GM21619 (cell line): ENCODE data around the gene COPA.
"Not testable (repeated sequence)": the region's sequence is repeated elsewhere in the genome, so short reads cannot be mapped to it uniquely, and the experiment has no call there.

Experiments used
- ATAC-seq: cut with Tn5 transposase; IDR thresholded peaks from one replicate; pipeline ENCODE4 v1.9.1; 2021; ENCODE audit not compliant: unreplicated experiment

COPA gene

DNA sequence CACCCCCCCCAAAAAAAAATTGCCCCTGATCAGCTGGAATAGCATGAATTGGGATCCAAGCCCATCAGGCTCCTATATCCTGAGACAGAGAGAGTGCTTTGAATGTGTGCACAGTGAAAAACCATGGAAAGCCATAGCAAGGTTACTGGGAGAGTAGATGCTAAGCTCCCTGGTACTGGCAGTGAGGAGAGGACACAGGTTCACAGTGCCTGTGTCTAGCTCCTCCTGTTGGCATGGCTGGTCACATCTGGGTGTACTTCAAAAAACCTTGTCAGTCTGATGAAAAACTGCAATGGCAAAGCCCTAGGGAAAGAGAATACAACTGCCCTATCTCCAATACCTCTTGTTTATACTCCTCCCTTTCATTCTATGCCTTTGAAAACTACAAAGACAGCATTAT is 12.9 kb downstream of the COPA start:
- ATAC-seq = no peak

- no peak for ATAC-seq
Observed at GRCh38 chr1:160328184-160328583, 14.9 kb downstream of the COPA start.

DNA sequence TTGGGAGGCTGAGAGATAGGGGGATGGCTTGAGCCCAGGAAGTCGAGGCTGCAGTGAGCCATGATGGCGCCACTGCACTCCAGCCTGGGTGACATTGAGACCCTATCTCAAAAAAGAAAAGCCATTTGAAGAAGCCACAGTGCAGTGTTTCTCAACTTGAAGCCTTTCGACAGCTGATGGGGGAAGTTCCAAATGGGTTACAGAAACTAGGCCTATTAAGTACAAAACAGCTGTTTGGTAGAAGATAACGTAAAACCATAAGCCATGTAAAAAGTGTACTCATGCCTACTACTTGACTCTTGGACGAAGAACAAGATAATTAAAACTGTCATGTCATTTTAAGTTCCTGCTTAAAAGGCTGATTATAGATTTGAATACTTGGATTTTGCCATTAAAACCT is 16.6 kb downstream of the COPA start:
- ATAC-seq = no peak

- ATAC-seq = no peak
Observed at GRCh38 chr1:160325252-160325651, 17.8 kb downstream of the COPA start.

GRCh38 chr1:160322831-160323230 is 20.2 kb downstream of the COPA start:
- no peak for ATAC-seq

GRCh38 chr1:160315359-160315758 is 27.7 kb downstream of the COPA start:
- no peak for ATAC-seq

DNA sequence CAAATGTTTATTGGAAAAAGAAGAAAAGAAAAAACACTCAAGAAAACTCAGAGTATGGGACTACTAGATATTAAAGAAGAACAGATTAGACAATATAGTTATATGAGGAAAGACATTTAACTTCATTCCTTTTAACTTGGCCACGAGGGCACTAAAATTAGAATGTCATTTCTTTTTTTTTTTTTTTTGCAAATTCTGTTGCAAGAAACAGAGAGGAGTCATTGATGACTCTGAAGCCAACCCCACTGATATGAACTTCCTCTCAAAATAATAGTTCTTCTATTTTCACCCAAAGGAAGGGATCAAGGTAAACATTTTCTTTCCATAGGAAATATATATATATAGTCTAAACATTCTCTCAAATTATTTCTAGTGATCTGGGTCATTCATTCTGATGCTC is 33.5 kb downstream of the COPA start:
- no peak for ATAC-seq

DNA sequence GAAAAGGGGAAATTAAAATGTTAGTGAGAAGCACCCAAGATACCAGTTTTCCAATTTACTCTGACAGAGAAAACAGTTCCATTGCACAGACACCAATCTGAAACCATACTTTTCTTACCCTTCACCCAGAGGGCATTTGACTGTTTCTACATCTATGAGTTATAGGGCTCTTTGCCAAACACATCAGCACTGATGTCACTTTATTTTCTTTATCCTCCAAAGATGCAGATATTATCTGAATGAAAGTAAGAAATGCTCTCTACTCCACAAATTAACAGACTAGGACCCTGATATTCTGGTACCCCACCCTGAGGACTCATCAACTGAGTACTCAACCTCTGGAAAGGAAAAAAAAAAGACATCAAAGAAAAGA is 33.9 kb downstream of the COPA start:
- ATAC-seq = no peak

DNA sequence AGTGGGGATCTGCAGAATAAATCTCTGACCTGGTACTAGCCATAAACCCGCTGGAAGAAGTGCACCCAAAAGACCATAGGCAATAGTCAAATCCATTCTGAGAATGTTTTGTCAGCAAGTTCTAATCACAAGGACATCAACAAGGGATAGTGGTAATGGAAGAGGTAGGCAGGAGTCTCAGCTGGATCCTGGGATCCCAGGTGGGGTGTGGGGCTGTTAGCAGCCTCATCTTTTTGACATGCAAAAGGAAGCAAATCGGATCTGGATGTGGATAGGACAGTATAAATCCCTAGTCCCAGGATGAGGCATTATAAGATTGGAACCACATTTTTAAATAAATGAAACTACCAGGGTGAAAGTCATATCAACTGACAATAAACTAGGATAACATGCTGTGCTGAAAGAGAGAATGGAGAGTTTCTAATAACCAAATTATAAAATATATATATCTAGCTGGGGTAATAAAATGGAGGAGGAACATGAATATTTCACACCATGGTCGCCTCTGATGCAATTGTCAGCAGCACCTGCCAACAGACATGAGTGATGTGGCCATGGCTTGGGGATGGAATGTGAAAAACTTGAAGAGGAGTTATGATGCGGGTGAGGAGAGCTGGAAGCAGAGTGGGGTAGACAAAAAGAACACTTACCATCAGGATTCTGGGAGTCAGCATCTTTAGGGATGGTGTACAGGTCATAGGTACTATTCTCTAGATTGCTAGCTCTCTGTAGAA is 34.4 kb downstream of the COPA start:
- ATAC-seq = no peak

DNA sequence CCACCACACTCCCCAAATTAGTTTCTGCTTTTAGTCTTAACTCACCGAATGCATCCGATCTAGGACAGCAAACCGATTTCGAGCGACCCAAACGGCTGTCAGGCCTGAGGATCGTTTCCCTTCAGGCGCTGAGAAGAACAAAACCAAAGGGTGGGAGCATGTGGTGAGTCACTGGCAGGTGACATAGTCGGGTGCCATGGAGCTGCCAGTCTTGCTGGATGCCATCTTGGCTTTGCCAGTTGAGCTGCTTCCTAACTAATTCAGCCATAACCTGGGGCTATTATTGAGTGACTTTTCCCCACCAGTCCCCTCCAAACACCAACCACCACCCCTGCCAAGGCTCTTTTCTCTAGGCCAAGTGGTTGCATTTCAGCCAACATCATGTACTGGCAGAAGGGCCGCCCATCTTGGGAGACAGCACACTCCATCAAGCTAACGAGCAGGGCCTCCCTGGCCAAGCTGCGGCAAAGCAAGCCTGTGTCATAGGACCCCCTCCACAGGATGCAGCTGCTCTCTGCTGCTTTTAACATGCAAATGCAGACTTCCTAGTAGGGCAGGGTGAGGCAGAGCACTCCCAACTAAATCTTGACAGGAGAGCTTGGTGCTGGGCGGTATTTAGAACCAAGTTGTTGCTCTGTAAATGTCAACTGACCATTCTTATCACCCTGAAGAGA is 35.8 kb downstream of the COPA start:
- no peak for ATAC-seq

- no peak for ATAC-seq
Observed at GRCh38 chr1:160300173-160300572, 42.9 kb downstream of the COPA start.

GRCh38 chr1:160296036-160296435 is 47.0 kb downstream of the COPA start:
- ATAC-seq = no peak

DNA sequence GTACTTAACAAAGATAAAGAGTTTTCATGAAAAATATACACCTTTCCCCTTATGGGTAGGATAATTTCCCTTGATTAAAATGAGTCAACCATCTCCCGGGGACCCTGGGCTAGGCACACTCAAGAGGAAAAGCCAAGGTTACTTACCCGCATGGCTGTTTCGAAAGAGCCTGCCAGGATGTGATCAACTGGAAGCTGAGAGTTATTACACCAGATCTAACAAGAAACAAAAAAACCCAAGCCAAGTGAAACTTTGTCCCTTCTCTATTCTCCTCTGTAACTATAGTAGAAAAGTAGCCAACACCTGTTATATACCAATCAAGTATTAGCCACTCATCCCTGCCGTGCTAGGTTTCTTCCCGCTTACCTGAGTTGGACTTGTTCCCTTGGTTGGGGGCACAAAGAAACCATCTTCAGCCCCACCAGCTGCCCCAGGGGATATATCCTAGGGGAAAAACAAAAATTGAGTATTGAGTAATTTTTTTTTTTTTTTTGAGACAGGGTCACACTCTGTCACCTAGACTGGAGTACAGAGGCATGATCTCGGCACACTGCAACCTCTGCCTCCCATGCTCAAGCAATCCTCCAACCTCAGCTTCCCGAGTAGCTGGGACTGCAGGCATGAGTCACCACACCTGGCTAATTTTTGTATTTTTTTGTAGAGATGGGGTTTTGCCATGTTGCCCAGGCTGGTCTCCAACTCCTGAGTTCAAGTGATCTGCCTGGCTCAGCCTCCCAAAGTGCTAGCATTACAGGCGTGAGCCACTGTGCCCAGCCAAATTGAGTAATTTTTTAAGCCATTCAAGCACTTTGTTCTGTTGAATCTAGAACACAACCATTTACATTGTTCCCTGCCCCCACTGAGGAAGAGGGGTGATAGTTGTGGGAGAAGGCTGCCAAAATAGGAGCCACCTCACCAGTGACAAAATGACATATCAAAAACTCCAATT is 49.8 kb downstream of the COPA start:
- no peak for ATAC-seq

DNA sequence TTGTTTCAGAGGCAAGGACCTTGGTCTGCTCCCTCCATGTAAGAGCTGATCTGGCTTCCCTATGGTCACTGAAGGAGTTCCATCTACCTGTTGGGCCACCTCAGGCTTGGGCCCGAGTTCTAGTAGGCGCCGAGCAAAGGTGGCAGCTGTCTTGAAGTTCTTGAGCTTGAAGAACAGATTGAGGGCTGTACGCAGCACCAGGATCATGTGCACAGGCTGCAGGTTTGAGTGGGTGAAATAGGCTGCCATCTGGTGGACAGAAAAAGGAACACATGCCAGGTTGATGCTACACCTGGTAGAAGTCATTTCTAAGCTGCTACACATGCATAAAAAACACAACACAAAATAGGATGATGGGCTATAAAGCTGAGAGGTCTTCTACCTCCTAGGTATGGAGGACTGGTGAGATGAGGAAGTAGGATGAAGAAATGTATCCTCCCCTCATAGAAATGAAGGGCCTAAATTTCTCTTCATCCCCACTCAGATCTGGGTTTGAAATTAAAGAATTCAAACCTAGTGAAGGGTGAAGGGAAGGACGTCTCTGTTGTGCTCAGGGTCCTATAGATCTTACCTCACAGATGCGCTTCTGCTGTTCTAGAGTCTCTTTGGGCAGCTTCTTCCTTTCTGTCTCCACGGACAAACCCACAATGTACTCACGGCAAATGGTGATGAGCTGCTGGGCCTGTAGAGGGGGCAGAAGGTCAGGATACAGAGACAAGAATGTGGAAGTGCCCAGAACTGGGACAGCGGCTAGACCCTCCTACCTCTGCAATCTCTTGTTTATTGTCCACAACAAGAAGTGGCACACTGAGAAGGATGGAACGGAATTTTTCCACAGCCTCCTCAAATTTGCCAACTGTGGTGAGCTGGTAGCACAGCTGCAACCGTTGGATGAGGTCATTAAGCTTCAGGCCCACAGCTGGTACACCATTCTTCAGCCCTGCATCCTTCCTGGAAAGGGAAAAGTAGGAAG is 51.5 kb downstream of the COPA start:
- no peak for ATAC-seq

DNA sequence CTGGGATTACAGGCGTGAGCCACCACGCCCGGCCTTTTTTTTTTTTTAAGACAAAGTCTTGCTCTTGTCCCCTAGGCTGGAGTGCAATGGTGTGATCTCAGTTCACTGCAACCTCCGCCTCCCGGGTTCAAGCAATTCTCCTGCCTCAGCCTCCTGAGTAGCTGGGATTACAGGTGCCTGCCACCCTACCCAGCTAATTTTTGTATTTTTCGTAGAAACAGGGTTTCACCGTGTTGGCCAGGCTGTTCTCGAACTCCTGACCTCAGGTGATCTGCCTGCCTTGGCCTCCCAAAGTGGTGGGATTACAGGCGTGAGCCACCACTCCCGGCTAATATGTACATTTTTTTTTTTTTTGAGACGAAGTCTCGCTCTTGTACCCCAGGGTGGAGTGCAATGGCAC is 55.3 kb downstream of the COPA start:
- not testable (repeated sequence) for ATAC-seq

DNA sequence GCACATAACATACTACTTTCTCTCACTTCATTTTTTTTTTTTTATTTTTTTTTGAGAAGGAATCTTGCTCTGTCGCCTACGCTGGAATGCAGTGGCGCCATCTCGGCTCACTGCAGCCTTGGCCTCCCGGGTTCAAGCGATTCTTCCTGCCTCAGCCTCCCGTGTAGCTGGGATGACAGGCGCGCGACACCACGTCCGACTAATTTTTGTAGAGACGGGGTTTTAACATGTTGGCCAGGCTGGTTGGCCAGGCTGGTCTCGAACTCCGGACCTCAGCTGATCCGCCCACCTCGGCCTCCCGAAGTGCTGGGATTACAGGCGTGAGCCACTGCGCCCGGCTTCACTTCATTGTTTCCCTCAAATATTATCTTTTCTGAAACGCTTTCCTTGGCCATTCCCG is 57.5 kb downstream of the COPA start:
- ATAC-seq = no peak

DNA sequence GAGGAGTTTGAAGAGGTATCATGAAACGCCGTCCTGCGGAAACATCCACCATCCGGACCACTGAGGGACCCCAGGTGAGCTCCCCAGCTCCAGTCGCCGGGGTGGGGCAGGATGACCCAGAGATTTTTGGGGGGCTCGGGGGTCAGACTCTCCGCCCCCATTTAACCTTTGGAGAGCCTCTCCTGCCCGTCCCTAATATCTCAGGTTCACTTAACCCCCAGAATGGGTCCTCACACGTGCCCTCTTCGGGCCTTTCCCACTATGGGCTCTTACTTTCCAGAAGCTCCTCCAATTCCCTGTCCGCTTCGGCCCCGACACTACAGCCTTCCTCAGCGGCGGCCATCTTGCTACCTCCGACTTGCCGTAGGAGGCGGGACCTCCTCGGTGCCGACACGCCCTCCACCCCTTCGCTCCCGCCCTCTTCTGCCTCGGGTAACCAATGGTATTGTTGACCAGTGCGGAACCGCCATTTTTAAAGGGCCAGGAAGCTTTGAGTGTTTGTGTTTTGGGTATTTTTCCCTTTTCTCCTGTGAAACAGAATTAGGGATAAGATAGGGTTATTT is 58.2 kb downstream of the COPA start, which contains the start of gene PEX19:
Gene PEX19, minus strand, starts transcription at position 352 of the 563 bp plus-strand sequence. Its CDS starts 9 bp downstream, at position 343.
- ATAC-seq = peak; percentile 92

DNA sequence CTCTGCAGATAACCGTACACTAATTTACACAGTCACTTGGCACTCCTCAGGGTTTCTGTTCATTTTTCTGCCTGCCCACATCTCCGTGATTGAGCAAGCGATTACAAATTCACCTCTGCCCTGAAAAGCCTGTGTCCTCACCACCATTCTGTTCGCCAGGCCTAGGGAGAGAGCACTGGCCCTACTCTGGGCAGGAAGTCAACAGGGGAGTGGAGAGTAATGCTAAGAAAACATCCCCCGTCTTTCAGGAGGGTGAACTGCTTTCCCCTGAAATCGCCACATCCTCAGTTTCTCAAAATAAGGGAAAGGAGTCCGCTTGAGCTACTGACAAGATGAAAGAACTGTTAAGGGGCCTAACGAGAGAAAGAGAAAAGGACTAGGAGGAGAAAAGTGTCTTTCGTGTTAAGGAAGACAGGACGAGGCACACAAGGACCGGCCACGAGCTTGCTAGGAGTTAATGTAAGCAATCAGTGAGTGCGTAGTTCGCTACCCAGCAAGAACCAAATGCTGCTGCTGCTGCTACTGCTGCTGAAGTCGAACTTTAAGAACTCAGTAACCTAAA is 58.7 kb downstream of the COPA start:
- ATAC-seq = peak; percentile 20

DNA sequence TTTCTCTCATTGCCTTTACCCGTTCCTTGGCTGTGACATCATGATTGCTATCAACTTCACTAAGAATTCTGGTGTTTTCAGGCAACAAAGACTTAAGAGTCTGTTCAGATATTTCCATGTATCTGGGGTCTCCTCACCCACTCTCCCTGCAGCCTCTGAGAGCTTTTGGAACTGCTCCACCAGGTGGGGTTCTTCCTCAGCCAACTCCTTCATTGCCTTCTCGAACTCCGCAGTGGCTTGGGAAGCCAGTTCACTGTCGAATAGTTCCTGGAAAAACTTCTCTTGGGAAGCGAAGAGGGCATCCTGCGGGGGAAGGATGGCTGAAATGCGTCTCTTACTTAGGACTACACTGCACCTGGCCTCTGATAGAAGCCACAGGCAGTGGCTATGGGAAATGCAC is 60.2 kb downstream of the COPA start:
- no peak for ATAC-seq

- ATAC-seq = no peak
Observed at GRCh38 chr1:160277987-160278386, 65.1 kb downstream of the COPA start.
